Hepatocyte (in vitro differentiated cells): ENCODE results near the gene PTRH1. TPM values are rescaled to one million over a fixed set of nuclear protein-coding genes. Genes with fewer than 3 reads are reported as not detected.

Experiments used
- DNase-seq: peaks from one replicate; pipeline ENCODE4 v3.0.0-alpha.2; 2016; ENCODE audit warnings: low spot score
- H2AFZ ChIP-seq: fragments of 200-600 bp; sonication (generic); 2 replicates; pipeline ENCODE4 v1.6.0; 2016; ENCODE audit warnings: antibody characterized with exemption, mild to moderate bottlenecking
- H3K27ac ChIP-seq: fragments of 200-600 bp; sonication (generic); 2 replicates; pipeline ENCODE4 v1.5.1; 2016; ENCODE audit warnings: mild to moderate bottlenecking
- H3K27me3 ChIP-seq: fragments of 200-600 bp; sonication (generic); 2 replicates; pipeline ENCODE4 v1.6.1; 2016
- H3K36me3 ChIP-seq: fragments of 200-600 bp; sonication (generic); replicated peaks from 2 replicates; pipeline ENCODE4 v1.5.1; 2016; ENCODE audit warnings: low read depth; ENCODE audit not compliant: insufficient read depth
- H3K4me1 ChIP-seq: fragments of 200-600 bp; sonication (generic); 2 replicates; pipeline ENCODE4 v1.5.1; 2016; ENCODE audit warnings: mild to moderate bottlenecking, moderate library complexity; ENCODE audit not compliant: insufficient read depth
- H3K4me2 ChIP-seq: fragments of 200-600 bp; sonication (generic); 2 replicates; pipeline ENCODE4 v1.6.0; 2016
- H3K4me3 ChIP-seq: fragments of 200-600 bp; sonication (generic); 2 replicates; pipeline ENCODE4 v1.5.1; 2016; ENCODE audit warnings: mild to moderate bottlenecking
- H3K79me2 ChIP-seq: fragments of 200-600 bp; sonication (generic); 2 replicates; pipeline ENCODE4 v1.6.0; 2017; ENCODE audit warnings: mild to moderate bottlenecking
- H3K9me2 ChIP-seq: fragments of 200-600 bp; sonication (generic); replicated peaks from 2 replicates; pipeline ENCODE4 v1.6.0; 2017; ENCODE audit warnings: mild to moderate bottlenecking; ENCODE audit not compliant: insufficient read depth
- H3K9me3 ChIP-seq: fragments of 200-600 bp; sonication (generic); 2 replicates; pipeline ENCODE4 v1.5.1; 2016; ENCODE audit warnings: low read depth, mild to moderate bottlenecking
- H4K20me1 ChIP-seq: fragments of 200-600 bp; sonication (generic); 2 replicates; pipeline ENCODE4 v1.6.0; 2016; ENCODE audit warnings: mild to moderate bottlenecking; ENCODE audit not compliant: insufficient read depth, poor library complexity, severe bottlenecking
- CTCF ChIP-seq: fragments of 200-600 bp; sonication (generic); IDR thresholded peaks from 2 replicates; pipeline ENCODE4 v1.5.1; 2016; ENCODE audit warnings: antibody characterized with exemption, mild to moderate bottlenecking; ENCODE audit not compliant: poor library complexity
- EZH2 ChIP-seq: fragments of 200-600 bp; sonication (generic); IDR thresholded peaks from 2 replicates; pipeline ENCODE4 v1.6.1; 2016; ENCODE audit warnings: antibody characterized with exemption, mild to moderate bottlenecking, borderline replicate concordance
- EZH2phosphoT487 ChIP-seq: fragments of 200-600 bp; sonication (generic); IDR thresholded peaks from one replicate; pipeline ENCODE4 v1.6.1; 2018; ENCODE audit warnings: antibody characterized with exemption, mild to moderate bottlenecking, low read depth, moderate library complexity; ENCODE audit not compliant: unreplicated experiment, severe bottlenecking
- WGBS: methylation state at CpG from one replicate; pipeline ENCODE4 v1.1.6; 2016; ENCODE audit warnings: low lambda C conversion rate; ENCODE audit errors: missing lambda C conversion rate; 5-methylcytosine and 5-hydroxymethylcytosine counted together
- polyA plus RNA-seq: library from polyadenylated mRNA; unstranded; fragments of >200 nt; fragmentation: Nextera tagmentation; extraction: Ambion mirVana; gene quantifications from 2 replicates; pipeline ENCODE4 v1.2.1, GENCODE V29; 2016
- total RNA-seq: library from RNA; depleted of rRNA; stranded (reverse); fragments of >200 nt; gene quantifications from 2 replicates; pipeline ENCODE4 v1.2.3, GENCODE V29; 2014

Gene PTRH1
- total and polyA plus RNA-seq, 2 experiments from 2014 or later, result 13.5 to 25.9 TPM

GRCh38 chr9:127731938-127732337 is 16.5 kb upstream of the PTRH1 start:
- no peak for TF ChIP-seq CTCF
- DNase-seq, result no peak

GRCh38 chr9:127730799-127731410 is 15.4 kb upstream of the PTRH1 start:
- H3K4me1 ChIP-seq, result peaks cover 4% of the 10 kb centered on the region
- TF ChIP-seq EZH2, result no peak
- TF ChIP-seq EZH2phosphoT487, result no peak
- no peak for TF ChIP-seq CTCF
- peaks cover 5% of the 10 kb centered on the region for H3K79me2 ChIP-seq
- H4K20me1 ChIP-seq, result no peaks in the 10 kb centered on the region
- WGBS, result 92% methylated on average over 9 of the region's 9 CpGs
- no peak overlapping the region for H3K27ac ChIP-seq
- no peak for DNase-seq
- no peaks in the 10 kb centered on the region for H3K27me3 ChIP-seq
- no peaks in the 10 kb centered on the region for H3K9me2 ChIP-seq
- H3K4me3 ChIP-seq, result no peak overlapping the region
- no peak overlapping the region for H3K4me2 ChIP-seq
- no peak overlapping the region for H2AFZ ChIP-seq
- H3K9me3 ChIP-seq, result no peaks in the 10 kb centered on the region
- no peaks in the 10 kb centered on the region for H3K36me3 ChIP-seq

More at GRCh38 chr9:127731938-127732337, 16.5 kb upstream of the PTRH1 start:
- Histone ChIP-seq H4K20me1 (no peaks in the 10 kb centered on the region), H3K27me3 (no peaks in the 10 kb centered on the region), H3K36me3 (no peaks in the 10 kb centered on the region), H3K9me2 (no peaks in the 10 kb centered on the region), H3K4me3 (no peak overlapping the region), H2AFZ (no peak overlapping the region), H3K9me3 (no peaks in the 10 kb centered on the region), H3K4me2 (no peak overlapping the region), H3K27ac (no peak overlapping the region), H3K79me2 (peaks cover 5% of the 10 kb centered on the region), H3K4me1 (peaks cover 4% of the 10 kb centered on the region)
- 93% methylated on average over 16 of the region's 16 CpGs for WGBS

GRCh38 chr9:127730262-127730661 is 14.8 kb upstream of the PTRH1 start:
- Histone ChIP-seq H3K4me1 (peaks cover 4% of the 10 kb centered on the region), H3K4me2 (no peak overlapping the region), H2AFZ (no peak overlapping the region), H3K36me3 (no peaks in the 10 kb centered on the region), H3K27ac (no peak overlapping the region), H3K79me2 (peaks cover 5% of the 10 kb centered on the region), H3K9me2 (no peaks in the 10 kb centered on the region), H3K4me3 (no peak overlapping the region), H4K20me1 (no peaks in the 10 kb centered on the region), H3K27me3 (no peaks in the 10 kb centered on the region), H3K9me3 (no peaks in the 10 kb centered on the region)
- no peak for DNase-seq
- TF ChIP-seq EZH2phosphoT487 (no peak), CTCF (no peak), EZH2 (no peak)
- 93% methylated on average over 9 of the region's 9 CpGs for WGBS
